H9 (cell line): ENCODE measurements around the gene MT4. TPM values are rescaled to one million over a fixed set of nuclear protein-coding genes. Genes with fewer than 3 reads are reported as not detected.

ENCODE experiments used
- DNase-seq: peaks from one replicate; pipeline ENCODE4 v3.0.0-alpha.2; 2017
- H2AFZ ChIP-seq: one replicate; pipeline ENCODE4 v1.6.1; 2013; ENCODE audit warnings: mild to moderate bottlenecking, low read length, control low read depth, moderate library complexity
- H2AK5ac ChIP-seq: 2 replicates; pipeline ENCODE4 v1.6.1; 2013; ENCODE audit warnings: low read length, control low read depth, mixed read lengths; ENCODE audit not compliant: insufficient read length
- H2BK120ac ChIP-seq: one replicate; pipeline ENCODE4 v1.6.1; 2013; ENCODE audit warnings: low read depth, mild to moderate bottlenecking, low read length, control low read depth, inconsistent platforms; ENCODE audit not compliant: poor library complexity, severe bottlenecking
- H2BK12ac ChIP-seq: 2 replicates; pipeline ENCODE4 v1.6.1; 2013; ENCODE audit warnings: low read length, control low read depth, mixed read lengths, low read depth; ENCODE audit not compliant: insufficient read length
- H2BK15ac ChIP-seq: 2 replicates; pipeline ENCODE4 v1.6.1; 2013; ENCODE audit warnings: low read depth, low read length, control low read depth
- H2BK20ac ChIP-seq: one replicate; pipeline ENCODE4 v1.6.1; 2013; ENCODE audit warnings: low read depth, mild to moderate bottlenecking, low read length, control low read depth, inconsistent platforms; ENCODE audit not compliant: poor library complexity, severe bottlenecking
- H2BK5ac ChIP-seq: 2 replicates; pipeline ENCODE4 v1.6.1; 2013; ENCODE audit warnings: low read length, control low read depth, mixed read lengths; ENCODE audit not compliant: insufficient read length
- H3K14ac ChIP-seq: 2 replicates; pipeline ENCODE4 v1.6.1; 2013; ENCODE audit warnings: low read length, control low read depth; ENCODE audit not compliant: insufficient read depth
- H3K18ac ChIP-seq: 2 replicates; pipeline ENCODE4 v1.6.1; 2013; ENCODE audit warnings: low read depth, mild to moderate bottlenecking, mixed read lengths, low read length, control low read depth; ENCODE audit not compliant: insufficient read length
- H3K23ac ChIP-seq: 2 replicates; pipeline ENCODE4 v1.6.1; 2013; ENCODE audit warnings: low read length, control low read depth, mixed read lengths, low read depth; ENCODE audit not compliant: insufficient read length
- H3K23me2 ChIP-seq: 2 replicates; pipeline ENCODE4 v1.6.1; 2013; ENCODE audit warnings: low read depth, mild to moderate bottlenecking, mixed read lengths, low read length, control low read depth; ENCODE audit not compliant: insufficient read length, poor library complexity, severe bottlenecking
- H3K27ac ChIP-seq: 2 replicates; pipeline ENCODE4 v1.5.1; 2013; ENCODE audit warnings: low read length, control low read depth, mixed read lengths, low read depth; ENCODE audit not compliant: insufficient read length
- H3K27me3 ChIP-seq: 2 replicates; pipeline ENCODE4 v1.6.1; 2013; ENCODE audit warnings: low read length, control low read depth, inconsistent platforms; ENCODE audit not compliant: insufficient read depth
- H3K4ac ChIP-seq: 2 replicates; pipeline ENCODE4 v1.6.1; 2013; ENCODE audit warnings: low read depth, mild to moderate bottlenecking, control low read depth, inconsistent platforms, low read length, moderate library complexity
- H3K4me1 ChIP-seq: 2 replicates; pipeline ENCODE4 v1.6.1; 2013; ENCODE audit warnings: low read length, control low read depth, inconsistent platforms; ENCODE audit not compliant: insufficient read depth
- H3K4me2 ChIP-seq: 2 replicates; pipeline ENCODE4 v1.6.1; 2013; ENCODE audit warnings: low read length, control low read depth, mixed read lengths; ENCODE audit not compliant: insufficient read length, insufficient read depth
- H3K56ac ChIP-seq: 2 replicates; pipeline ENCODE4 v1.6.1; 2013; ENCODE audit warnings: low read depth, mild to moderate bottlenecking, mixed read lengths, low read length, control low read depth; ENCODE audit not compliant: insufficient read length
- H3K79me1 ChIP-seq: 2 replicates; pipeline ENCODE4 v1.6.1; 2013; ENCODE audit warnings: low read depth, mild to moderate bottlenecking, moderate library complexity, low read length, control low read depth, inconsistent platforms; ENCODE audit not compliant: insufficient read depth, poor library complexity, severe bottlenecking
- H3K79me2 ChIP-seq: 2 replicates; pipeline ENCODE4 v1.6.1; 2013; ENCODE audit warnings: low read length, control low read depth, inconsistent platforms; ENCODE audit not compliant: insufficient read depth
- H3K9ac ChIP-seq: 2 replicates; pipeline ENCODE4 v1.6.1; 2013; ENCODE audit warnings: low read length, control low read depth, mixed read lengths; ENCODE audit not compliant: insufficient read length; ENCODE audit errors: extremely low read depth
- H3K9me3 ChIP-seq: one replicate; pipeline ENCODE4 v1.6.1; 2013; ENCODE audit warnings: low read depth, low read length, inconsistent platforms; ENCODE audit not compliant: control insufficient read depth
- H3T11ph ChIP-seq: one replicate; pipeline ENCODE4 v1.6.1; 2013; ENCODE audit warnings: mild to moderate bottlenecking, low read length, control low read depth, inconsistent platforms
- H4K20me1 ChIP-seq: one replicate; pipeline ENCODE4 v1.6.1; 2013; ENCODE audit not compliant: control insufficient read depth, insufficient read length, insufficient read depth
- H4K5ac ChIP-seq: 2 replicates; pipeline ENCODE4 v1.6.1; 2013; ENCODE audit warnings: low read depth, mild to moderate bottlenecking, mixed read lengths, low read length, control low read depth; ENCODE audit not compliant: insufficient read length
- H4K8ac ChIP-seq: replicated peaks from 2 replicates; pipeline ENCODE4 v1.6.1; 2013; ENCODE audit warnings: low read length, control low read depth, mixed read lengths, low read depth; ENCODE audit not compliant: insufficient read length
- H4K91ac ChIP-seq: 2 replicates; pipeline ENCODE4 v1.6.1; 2013; ENCODE audit warnings: low read depth, mild to moderate bottlenecking, moderate library complexity, mixed read lengths, low read length, control low read depth; ENCODE audit not compliant: insufficient read length
- H3K27ac Mint-ChIP-seq, 3 experiments: 2 replicates in 2 of 3; 3 replicates in 1 of 3; pipeline ENCODE4 v1.8.0; 2020 to 2021; ENCODE audit warnings: mixed read lengths in 3 of 3, mild to moderate bottlenecking in 1 of 3, moderate library complexity in 1 of 3
- H3K27me3 Mint-ChIP-seq: 2 replicates; pipeline ENCODE4 v1.8.0; 2021; ENCODE audit warnings: low read depth, mild to moderate bottlenecking, moderate library complexity, mixed read lengths
- H3K36me3 Mint-ChIP-seq, 3 experiments: 2 replicates in 2 of 3; 3 replicates in 1 of 3; pipeline ENCODE4 v1.8.0; 2020 to 2021; ENCODE audit warnings: low read depth in 3 of 3, mixed read lengths in 3 of 3; ENCODE audit not compliant: insufficient read depth in 1 of 3
- H3K4me1 Mint-ChIP-seq, 2 experiments: 2 replicates each; pipeline ENCODE4 v1.8.0; 2020; ENCODE audit warnings: mixed read lengths in 2 of 2
- H3K4me3 Mint-ChIP-seq, 2 experiments: 2 replicates in 1 of 2; 3 replicates in 1 of 2; pipeline ENCODE4 v1.8.0; 2020 to 2021; ENCODE audit warnings: mild to moderate bottlenecking in 2 of 2, mixed read lengths in 2 of 2, moderate library complexity in 1 of 2
- H3K9me3 Mint-ChIP-seq, 2 experiments: 2 replicates in 1 of 2; 3 replicates in 1 of 2; pipeline ENCODE4 v1.8.0; 2020; ENCODE audit warnings: mild to moderate bottlenecking in 2 of 2, mixed read lengths in 2 of 2, moderate library complexity in 1 of 2
- WGBS: extraction: QIAGEN DNeasy Blood & Tissue Kit; methylation state at CpG from one replicate; pipeline ENCODE4 v1.1.7; 2013; ENCODE audit warnings: missing lambda C conversion rate, low lambda C conversion rate, mixed read lengths; ENCODE audit not compliant: insufficient read length; ENCODE audit errors: extremely low coverage; 5-methylcytosine and 5-hydroxymethylcytosine counted together
- total RNA-seq: library from RNA; stranded (reverse); gene quantifications from 2 replicates; pipeline ENCODE4 v1.2.1, GENCODE V29; 2021
- TF ChIP-seq, protein P1 (sequence below): fragments of 200-600 bp; sonication (generic); conservative IDR thresholded peaks from 3 replicates; pipeline ENCODE4 v1.8.0; 2021; ENCODE audit warnings: antibody characterized with exemption, mild to moderate bottlenecking

Gene MT4
- total RNA-seq, 1 experiment from 2014 or later: not detected

DNA sequence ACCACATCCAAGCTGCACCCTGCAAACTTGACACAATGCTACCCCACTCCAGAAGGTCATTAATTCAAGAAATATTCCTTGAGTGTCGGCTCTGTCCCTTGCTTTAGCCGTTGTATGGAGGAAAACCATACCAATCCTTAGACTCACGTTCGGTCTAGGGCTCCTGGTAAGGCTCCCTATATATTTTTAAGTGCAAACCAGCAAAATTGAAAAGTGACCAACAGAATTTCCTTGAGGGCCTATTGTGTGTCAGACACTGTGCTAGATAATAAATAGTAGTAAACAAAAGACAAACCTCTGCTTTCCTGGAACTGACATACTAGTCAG is 44.7 kb upstream of the MT4 start:
- Histone ChIP-seq H2AK5ac (no peak overlapping the region), H2BK15ac (no peak overlapping the region), H2BK12ac (no peak overlapping the region), H3K14ac (no peak overlapping the region), H3K4ac (no peak overlapping the region), H3K27ac (no peak overlapping the region), H3K4me2 (peak overlapping the region; percentile 67), H3K27me3 (no peaks in the 10 kb centered on the region), H4K91ac (no peak overlapping the region), H2BK20ac (no peak overlapping the region), H3K79me2 (no peaks in the 10 kb centered on the region), H3K79me1 (no peaks in the 10 kb centered on the region), H3K9ac (peak overlapping the region; percentile 47), H2BK120ac (no peak overlapping the region), H3K9me3 (no peaks in the 10 kb centered on the region), H3K56ac (no peak overlapping the region), H4K8ac (no peak overlapping the region), H3T11ph (no peak overlapping the region), H3K4me1 (no peaks in the 10 kb centered on the region), H4K5ac (no peak overlapping the region), H2BK5ac (no peak overlapping the region), H3K23me2 (peaks cover 6% of the 10 kb centered on the region), H3K18ac (no peak overlapping the region), H4K20me1 (no peaks in the 10 kb centered on the region), H3K23ac (no peak overlapping the region), H2AFZ (peak overlapping the region; percentile 75)
- Mint-ChIP-seq H3K27ac (peak overlapping the region in 1 of 3 experiments; percentile 74; a peak in 1 of 7 replicates), H3K4me1 (peaks cover 7 to 16% of the 10 kb centered on the region in 2 experiments), H3K36me3 (no peaks in the 10 kb centered on the region), H3K9me3 (no peaks in the 10 kb centered on the region), H3K4me3 (peak overlapping the region; percentile 79 to 85), H3K27me3 (peaks cover 3% of the 10 kb centered on the region)
- WGBS: no CpG with 5 or more reads among the region's 4 CpGs
- TF ChIP-seq, protein P1, sequence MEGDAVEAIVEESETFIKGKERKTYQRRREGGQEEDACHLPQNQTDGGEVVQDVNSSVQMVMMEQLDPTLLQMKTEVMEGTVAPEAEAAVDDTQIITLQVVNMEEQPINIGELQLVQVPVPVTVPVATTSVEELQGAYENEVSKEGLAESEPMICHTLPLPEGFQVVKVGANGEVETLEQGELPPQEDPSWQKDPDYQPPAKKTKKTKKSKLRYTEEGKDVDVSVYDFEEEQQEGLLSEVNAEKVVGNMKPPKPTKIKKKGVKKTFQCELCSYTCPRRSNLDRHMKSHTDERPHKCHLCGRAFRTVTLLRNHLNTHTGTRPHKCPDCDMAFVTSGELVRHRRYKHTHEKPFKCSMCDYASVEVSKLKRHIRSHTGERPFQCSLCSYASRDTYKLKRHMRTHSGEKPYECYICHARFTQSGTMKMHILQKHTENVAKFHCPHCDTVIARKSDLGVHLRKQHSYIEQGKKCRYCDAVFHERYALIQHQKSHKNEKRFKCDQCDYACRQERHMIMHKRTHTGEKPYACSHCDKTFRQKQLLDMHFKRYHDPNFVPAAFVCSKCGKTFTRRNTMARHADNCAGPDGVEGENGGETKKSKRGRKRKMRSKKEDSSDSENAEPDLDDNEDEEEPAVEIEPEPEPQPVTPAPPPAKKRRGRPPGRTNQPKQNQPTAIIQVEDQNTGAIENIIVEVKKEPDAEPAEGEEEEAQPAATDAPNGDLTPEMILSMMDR: no peak
- DNase-seq: no peak
